Astrocyte (in vitro differentiated cells and primary cell): Measurements from ENCODE around the gene SYT7. TPM values are rescaled to one million over a fixed set of nuclear protein-coding genes. Genes with fewer than 3 reads are reported as not detected.

Source experiments
- DNase-seq: peaks from one replicate; pipeline ENCODE4 v3.0.0-alpha.2; 2010; ENCODE audit warnings: low read depth
- FAIRE-seq: peaks from 2 replicates; lab custom pipeline; 2011; peaks lifted over from hg19 to GRCh38; lab: Jason Lieb, UNC
- H2AFZ ChIP-seq: 2 replicates; pipeline ENCODE4 v1.6.0; 2012; ENCODE audit warnings: low read depth, low read length, inconsistent platforms
- H3K27ac ChIP-seq: 2 replicates; pipeline ENCODE4 v1.5.1; 2011; ENCODE audit warnings: low read depth, low read length, inconsistent platforms
- H3K27me3 ChIP-seq: 2 replicates; pipeline ENCODE4 v1.6.0; 2011; ENCODE audit warnings: low read length, inconsistent platforms; ENCODE audit not compliant: insufficient read depth
- H3K36me3 ChIP-seq: 2 replicates; pipeline ENCODE4 v1.5.1; 2011; ENCODE audit warnings: low read length, inconsistent platforms; ENCODE audit not compliant: insufficient read depth
- H3K4me1 ChIP-seq: 2 replicates; pipeline ENCODE4 v1.5.1; 2011; ENCODE audit warnings: low read length, inconsistent platforms; ENCODE audit not compliant: insufficient read depth
- H3K4me2 ChIP-seq: 2 replicates; pipeline ENCODE4 v1.6.0; 2012; ENCODE audit warnings: low read length, inconsistent platforms
- H3K4me3 ChIP-seq: 2 replicates; pipeline ENCODE4 v1.5.1; 2011; ENCODE audit warnings: low read depth, mild to moderate bottlenecking, low read length, inconsistent platforms; ENCODE audit not compliant: insufficient read depth
- H3K79me2 ChIP-seq: 2 replicates; pipeline ENCODE4 v1.6.0; 2012; ENCODE audit warnings: mild to moderate bottlenecking, low read length, inconsistent platforms; ENCODE audit not compliant: insufficient read depth
- H3K9ac ChIP-seq: 2 replicates; pipeline ENCODE4 v1.6.0; 2012; ENCODE audit warnings: mild to moderate bottlenecking, low read length, inconsistent platforms
- H3K9me3 ChIP-seq: 2 replicates; pipeline ENCODE4 v1.5.1; 2012; ENCODE audit warnings: low read depth, mild to moderate bottlenecking, low read length, inconsistent platforms; ENCODE audit not compliant: insufficient read depth
- H4K20me1 ChIP-seq: 2 replicates; pipeline ENCODE4 v1.6.0; 2012; ENCODE audit warnings: low read length, inconsistent platforms; ENCODE audit not compliant: insufficient read depth
- H3K27ac Mint-ChIP-seq: one replicate; pipeline ENCODE4 v1.8.0; 2021; ENCODE audit warnings: mild to moderate bottlenecking, mixed read lengths; ENCODE audit not compliant: unreplicated experiment
- H3K27me3 Mint-ChIP-seq: one replicate; pipeline ENCODE4 v1.8.0; 2021; ENCODE audit warnings: low read depth, mixed read lengths; ENCODE audit not compliant: unreplicated experiment
- H3K36me3 Mint-ChIP-seq: one replicate; pipeline ENCODE4 v1.8.0; 2021; ENCODE audit warnings: low read depth, mixed read lengths; ENCODE audit not compliant: unreplicated experiment
- H3K4me1 Mint-ChIP-seq: one replicate; pipeline ENCODE4 v1.8.0; 2021; ENCODE audit warnings: low read depth, mixed read lengths; ENCODE audit not compliant: unreplicated experiment
- H3K4me3 Mint-ChIP-seq: one replicate; pipeline ENCODE4 v1.8.0; 2021; ENCODE audit warnings: mild to moderate bottlenecking, moderate library complexity, mixed read lengths; ENCODE audit not compliant: unreplicated experiment
- H3K9me3 Mint-ChIP-seq: one replicate; pipeline ENCODE4 v1.8.0; 2021; ENCODE audit warnings: mild to moderate bottlenecking, mixed read lengths; ENCODE audit not compliant: unreplicated experiment
- EZH2 ChIP-seq: IDR thresholded peaks from 2 replicates; pipeline ENCODE4 v1.6.1; 2012; ENCODE audit warnings: mild to moderate bottlenecking, low read length, inconsistent platforms; ENCODE audit not compliant: insufficient read depth
- total RNA-seq: library from RNA; stranded (reverse); gene quantifications from 2 replicates; pipeline ENCODE4 v1.2.1, GENCODE V29; 2021
- TF ChIP-seq, protein P1 (sequence below): IDR thresholded peaks from 2 replicates; pipeline ENCODE4 v1.5.1; 2011; ENCODE audit warnings: low read depth, mild to moderate bottlenecking, inconsistent platforms, low read length, moderate library complexity; ENCODE audit not compliant: insufficient read depth

Gene SYT7
- total RNA-seq, 1 donor from 2014 or later: 3.7 TPM

DNA sequence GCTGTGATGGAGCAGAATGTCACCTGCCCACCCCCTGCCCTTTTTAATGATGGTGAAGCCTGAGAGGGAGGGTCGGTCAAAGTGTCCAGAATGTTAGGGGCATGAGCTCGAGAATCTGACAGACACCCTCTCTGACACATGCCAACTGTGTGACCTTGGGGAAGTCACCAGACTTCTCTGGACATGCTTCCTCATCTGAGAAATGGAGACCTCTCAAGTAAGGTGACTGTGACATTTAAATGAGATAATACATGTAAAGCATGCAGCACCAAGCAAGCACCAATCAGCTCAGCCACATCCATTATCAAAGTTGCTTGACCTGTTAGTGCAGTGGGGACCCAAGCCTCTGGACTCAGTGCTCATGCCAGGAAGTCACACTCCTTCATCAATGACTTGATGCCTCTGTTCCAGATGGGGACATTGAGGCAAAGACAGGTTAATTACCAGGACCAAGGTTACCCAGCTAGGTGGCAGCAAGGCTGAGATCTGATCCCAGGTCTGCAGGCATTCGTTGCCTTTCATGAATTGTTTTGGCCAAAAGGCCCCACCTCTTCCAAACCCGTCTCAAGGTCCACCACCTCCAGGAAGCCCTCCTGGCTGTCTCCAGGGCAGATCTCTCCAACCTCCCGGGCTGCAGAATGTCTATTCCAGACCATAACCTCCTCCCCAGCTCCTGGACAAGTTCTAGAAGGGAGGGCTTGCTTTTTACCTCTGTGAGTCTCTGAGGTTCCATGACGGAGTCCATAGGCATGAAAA is 38.8 kb upstream of the SYT7 start:
- TF ChIP-seq, protein P1, sequence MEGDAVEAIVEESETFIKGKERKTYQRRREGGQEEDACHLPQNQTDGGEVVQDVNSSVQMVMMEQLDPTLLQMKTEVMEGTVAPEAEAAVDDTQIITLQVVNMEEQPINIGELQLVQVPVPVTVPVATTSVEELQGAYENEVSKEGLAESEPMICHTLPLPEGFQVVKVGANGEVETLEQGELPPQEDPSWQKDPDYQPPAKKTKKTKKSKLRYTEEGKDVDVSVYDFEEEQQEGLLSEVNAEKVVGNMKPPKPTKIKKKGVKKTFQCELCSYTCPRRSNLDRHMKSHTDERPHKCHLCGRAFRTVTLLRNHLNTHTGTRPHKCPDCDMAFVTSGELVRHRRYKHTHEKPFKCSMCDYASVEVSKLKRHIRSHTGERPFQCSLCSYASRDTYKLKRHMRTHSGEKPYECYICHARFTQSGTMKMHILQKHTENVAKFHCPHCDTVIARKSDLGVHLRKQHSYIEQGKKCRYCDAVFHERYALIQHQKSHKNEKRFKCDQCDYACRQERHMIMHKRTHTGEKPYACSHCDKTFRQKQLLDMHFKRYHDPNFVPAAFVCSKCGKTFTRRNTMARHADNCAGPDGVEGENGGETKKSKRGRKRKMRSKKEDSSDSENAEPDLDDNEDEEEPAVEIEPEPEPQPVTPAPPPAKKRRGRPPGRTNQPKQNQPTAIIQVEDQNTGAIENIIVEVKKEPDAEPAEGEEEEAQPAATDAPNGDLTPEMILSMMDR: no peak
- TF ChIP-seq EZH2: no peak
- H3K4me1 Mint-ChIP-seq: peaks cover 12% of the 10 kb centered on the region
- no peaks in the 10 kb centered on the region for H3K27me3 ChIP-seq

DNA sequence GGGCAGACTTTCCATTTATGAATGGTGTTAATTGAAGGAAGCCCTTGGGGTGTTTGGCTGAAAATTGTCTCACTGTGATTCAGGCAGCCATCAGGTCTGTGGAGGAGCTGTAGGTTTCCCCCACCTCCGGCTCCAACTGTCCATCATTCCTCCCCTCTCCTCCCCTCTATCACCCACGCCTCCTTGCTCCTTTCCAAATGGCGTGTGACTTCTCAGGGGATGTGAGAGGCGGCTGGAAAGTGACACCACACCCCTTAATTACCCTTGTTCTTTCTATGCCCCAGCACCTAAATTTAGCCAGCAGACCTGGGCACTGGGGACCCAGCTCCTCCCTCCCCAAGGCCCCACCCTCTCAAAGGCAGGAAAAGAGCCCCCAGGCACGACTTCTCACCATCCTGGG is 38.1 kb upstream of the SYT7 start:
- H3K79me2 ChIP-seq: no peaks in the 10 kb centered on the region
- no peak overlapping the region for H3K9ac ChIP-seq
- H3K4me3 Mint-ChIP-seq: no peak overlapping the region
- H3K4me1 Mint-ChIP-seq: peaks cover 13% of the 10 kb centered on the region
- H2AFZ ChIP-seq: no peak overlapping the region
- H3K4me2 ChIP-seq: no peak overlapping the region
- H3K4me1 ChIP-seq: peaks cover 20% of the 10 kb centered on the region
- H3K9me3 ChIP-seq: no peaks in the 10 kb centered on the region
- H3K27me3 Mint-ChIP-seq: peaks cover 35% of the 10 kb centered on the region
- H3K27ac ChIP-seq: no peak overlapping the region
- peaks cover 5% of the 10 kb centered on the region for H3K36me3 Mint-ChIP-seq
- FAIRE-seq (no peak), DNase-seq (no peak)
- no peak overlapping the region for H3K4me3 ChIP-seq
- no peaks in the 10 kb centered on the region for H3K27me3 ChIP-seq
- no peaks in the 10 kb centered on the region for H4K20me1 ChIP-seq
- TF ChIP-seq, protein P1: no peak
- TF ChIP-seq EZH2: no peak
- no peaks in the 10 kb centered on the region for H3K36me3 ChIP-seq
- H3K9me3 Mint-ChIP-seq: peaks cover 1% of the 10 kb centered on the region
- no peak overlapping the region for H3K27ac Mint-ChIP-seq

More for the DNA sequence above, 38.8 kb upstream of the SYT7 start:
- H2AFZ ChIP-seq: no peak overlapping the region
- no peaks in the 10 kb centered on the region for H3K36me3 ChIP-seq
- no peak overlapping the region for H3K4me2 ChIP-seq
- FAIRE-seq (no peak), DNase-seq (no peak)
- no peak overlapping the region for H3K27ac ChIP-seq
- Mint-ChIP-seq H3K36me3 (peaks cover 4% of the 10 kb centered on the region), H3K27me3 (peaks cover 33% of the 10 kb centered on the region), H3K9me3 (peaks cover 1% of the 10 kb centered on the region), H3K4me3 (no peak overlapping the region), H3K27ac (no peak overlapping the region)
- H3K4me3 ChIP-seq: no peak overlapping the region
- H3K9me3 ChIP-seq: no peaks in the 10 kb centered on the region
- no peak overlapping the region for H3K9ac ChIP-seq
- H3K4me1 ChIP-seq: peaks cover 14% of the 10 kb centered on the region
- H4K20me1 ChIP-seq: no peaks in the 10 kb centered on the region
- H3K79me2 ChIP-seq: no peaks in the 10 kb centered on the region

GRCh38 chr11:61617515-61617914 is 36.6 kb upstream of the SYT7 start:
- no peak overlapping the region for H2AFZ ChIP-seq
- Mint-ChIP-seq H3K27ac (no peak overlapping the region), H3K4me1 (peaks cover 13% of the 10 kb centered on the region), H3K36me3 (peaks cover 1% of the 10 kb centered on the region), H3K9me3 (peaks cover 1% of the 10 kb centered on the region), H3K4me3 (no peak overlapping the region), H3K27me3 (peaks cover 30% of the 10 kb centered on the region)
- H3K27ac ChIP-seq: no peak overlapping the region
- no peak for TF ChIP-seq EZH2
- TF ChIP-seq, protein P1: peak; percentile 10
- DNase-seq (no peak), FAIRE-seq (no peak)
- no peaks in the 10 kb centered on the region for H3K9me3 ChIP-seq
- no peaks in the 10 kb centered on the region for H3K27me3 ChIP-seq
- H3K4me2 ChIP-seq: peak overlapping the region; percentile 17
- H3K79me2 ChIP-seq: no peaks in the 10 kb centered on the region
- H3K9ac ChIP-seq: no peak overlapping the region
- H3K4me3 ChIP-seq: no peak overlapping the region
- H3K36me3 ChIP-seq: no peaks in the 10 kb centered on the region
- H4K20me1 ChIP-seq: no peaks in the 10 kb centered on the region
- peaks cover 23% of the 10 kb centered on the region for H3K4me1 ChIP-seq
